Activated naive CD4-positive, alpha-beta T cell treated with anti-CD3 and anti-CD28 coated beads, Interleukin-2, amount 50 U/mL, for 24 hours (primary cell): ENCODE data around the gene NOC2L.

ENCODE experiments used
- H3K27ac Mint-ChIP-seq: one replicate; pipeline ENCODE4 v1.8.0; 2021; ENCODE audit warnings: mild to moderate bottlenecking, mixed read lengths
- H3K27me3 Mint-ChIP-seq: one replicate; pipeline ENCODE4 v1.8.0; 2021; ENCODE audit warnings: mixed read lengths
- H3K36me3 Mint-ChIP-seq: one replicate; pipeline ENCODE4 v1.8.0; 2021; ENCODE audit warnings: mixed read lengths
- H3K4me1 Mint-ChIP-seq: one replicate; pipeline ENCODE4 v1.8.0; 2021; ENCODE audit warnings: mixed read lengths
- H3K4me3 Mint-ChIP-seq: one replicate; pipeline ENCODE4 v1.8.0; 2021; ENCODE audit warnings: mild to moderate bottlenecking, mixed read lengths
- H3K9me3 Mint-ChIP-seq: one replicate; pipeline ENCODE4 v1.8.0; 2021; ENCODE audit warnings: mixed read lengths

The NOC2L gene

DNA sequence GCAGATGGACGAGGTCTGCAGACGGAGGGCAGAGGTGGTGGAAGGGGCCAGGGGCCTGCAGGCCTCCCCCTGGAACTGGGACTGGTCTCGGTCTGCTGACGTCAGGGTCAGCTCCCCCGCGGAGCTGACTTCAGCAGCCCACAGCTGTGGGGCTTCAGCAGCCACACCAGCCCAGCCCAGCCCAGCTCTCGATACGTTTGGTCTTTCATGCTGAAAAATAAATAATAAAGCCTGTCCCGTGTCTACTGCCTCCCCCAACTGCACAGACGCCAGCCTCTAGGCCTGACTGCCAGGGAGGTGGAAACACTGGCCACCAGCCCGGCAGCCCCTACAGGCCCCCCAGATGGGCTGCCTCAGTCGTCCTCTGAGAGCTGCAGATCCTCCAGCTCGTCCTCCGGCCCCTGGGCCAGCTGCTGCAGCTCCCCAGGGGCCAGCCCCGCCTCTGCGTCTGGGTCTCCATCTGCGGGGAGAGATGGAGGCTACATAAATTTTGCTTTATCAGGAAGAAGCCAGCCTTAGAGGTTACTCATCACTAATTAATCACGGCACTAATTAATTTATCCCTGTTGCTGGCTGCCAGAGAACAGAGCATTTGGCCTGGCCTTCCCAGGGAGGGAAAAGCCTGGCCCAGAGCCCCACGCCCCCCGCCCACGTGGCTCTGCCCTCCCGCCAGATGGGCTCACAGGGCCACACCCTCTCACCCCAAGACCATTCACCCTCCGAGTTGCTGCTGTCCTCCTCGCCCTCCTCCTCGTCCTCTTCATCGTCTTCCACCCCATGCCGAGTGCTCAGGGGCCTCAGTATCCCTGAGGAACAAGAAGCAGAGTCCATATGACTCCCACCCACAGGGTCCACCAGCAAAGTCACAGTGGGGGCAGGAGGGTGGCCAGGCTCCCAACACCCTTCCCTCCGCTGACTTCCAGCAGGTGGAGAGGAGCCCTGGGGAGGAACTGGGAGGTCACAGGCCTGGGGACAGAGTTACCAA is 14.4 kb downstream of the NOC2L start:
- H3K4me3 Mint-ChIP-seq, result no peak overlapping the region
- H3K4me1 Mint-ChIP-seq, result peaks cover 5% of the 10 kb centered on the region
- H3K9me3 Mint-ChIP-seq, result no peaks in the 10 kb centered on the region
- H3K27ac Mint-ChIP-seq, result no peak overlapping the region
- H3K36me3 Mint-ChIP-seq, result peaks cover 6% of the 10 kb centered on the region
- H3K27me3 Mint-ChIP-seq, result peaks cover 5% of the 10 kb centered on the region

DNA sequence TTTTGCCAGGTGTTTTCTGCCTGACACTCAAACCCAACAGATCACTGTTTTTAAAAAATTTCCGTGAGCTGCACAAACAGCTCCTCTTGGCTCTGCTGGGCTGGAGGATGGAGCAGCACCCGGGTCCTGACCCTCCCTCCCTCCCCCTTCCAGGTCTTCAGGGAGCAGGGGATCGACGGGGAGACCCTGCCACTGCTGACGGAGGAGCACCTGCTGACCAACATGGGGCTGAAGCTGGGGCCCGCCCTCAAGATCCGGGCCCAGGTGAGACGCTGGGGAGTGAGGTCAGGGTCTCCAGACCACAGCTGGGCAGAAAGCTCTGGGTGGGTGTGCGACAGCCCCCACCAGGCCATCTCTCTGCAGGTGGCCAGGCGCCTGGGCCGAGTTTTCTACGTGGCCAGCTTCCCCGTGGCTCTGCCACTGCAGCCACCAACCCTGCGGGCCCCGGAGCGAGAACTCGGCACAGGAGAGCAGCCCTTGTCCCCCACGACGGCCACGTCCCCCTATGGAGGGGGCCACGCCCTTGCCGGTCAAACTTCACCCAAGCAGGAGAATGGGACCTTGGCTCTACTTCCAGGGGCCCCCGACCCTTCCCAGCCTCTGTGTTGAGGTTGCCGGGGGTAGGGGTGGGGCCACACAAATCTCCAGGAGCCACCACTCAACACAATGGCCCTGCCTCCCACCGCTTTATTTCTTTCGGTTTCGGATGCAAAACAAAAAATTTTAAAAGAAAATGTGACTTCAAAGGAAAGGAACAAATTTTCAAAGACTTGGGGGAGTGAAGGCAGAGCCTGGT is 15.3 kb downstream of the NOC2L start:
- peaks cover 8% of the 10 kb centered on the region for H3K27me3 Mint-ChIP-seq
- no peak overlapping the region for H3K4me3 Mint-ChIP-seq
- H3K36me3 Mint-ChIP-seq, result peaks cover 5% of the 10 kb centered on the region
- no peaks in the 10 kb centered on the region for H3K9me3 Mint-ChIP-seq
- H3K4me1 Mint-ChIP-seq, result peaks cover 5% of the 10 kb centered on the region
- H3K27ac Mint-ChIP-seq, result no peak overlapping the region

DNA sequence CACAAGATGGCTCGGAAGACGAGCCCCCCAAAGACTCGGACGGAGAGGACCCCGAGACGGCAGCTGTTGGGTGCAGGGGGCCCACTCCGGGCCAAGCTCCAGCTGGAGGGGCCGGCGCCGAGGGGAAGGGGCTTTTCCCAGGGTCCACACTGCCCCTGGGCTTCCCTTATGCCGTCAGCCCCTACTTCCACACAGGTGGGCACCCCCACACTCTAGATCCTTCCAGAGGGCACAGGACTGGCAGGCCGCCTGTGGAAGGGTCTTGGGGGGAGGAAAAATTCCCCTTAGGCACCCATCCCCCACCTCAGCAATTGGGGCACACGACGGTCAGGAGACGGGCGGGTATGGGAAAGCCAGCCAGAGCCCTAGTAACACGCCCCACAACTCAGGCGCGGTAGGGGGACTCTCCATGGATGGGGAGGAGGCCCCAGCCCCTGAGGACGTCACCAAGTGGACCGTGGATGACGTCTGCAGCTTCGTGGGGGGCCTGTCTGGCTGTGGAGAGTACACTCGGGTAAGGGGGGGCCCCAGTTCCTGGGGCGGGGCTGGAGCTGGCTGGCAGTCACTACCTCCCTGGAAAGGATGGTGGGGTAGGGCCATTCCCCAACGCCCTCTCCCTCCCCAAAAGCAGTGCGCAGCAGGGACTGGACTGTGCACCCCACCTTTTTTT is 16.1 kb downstream of the NOC2L start:
- H3K36me3 Mint-ChIP-seq, result peaks cover 4% of the 10 kb centered on the region
- no peak overlapping the region for H3K27ac Mint-ChIP-seq
- peaks cover 5% of the 10 kb centered on the region for H3K4me1 Mint-ChIP-seq
- H3K9me3 Mint-ChIP-seq, result no peaks in the 10 kb centered on the region
- H3K4me3 Mint-ChIP-seq, result peak overlapping the region; percentile 39
- H3K27me3 Mint-ChIP-seq, result peaks cover 8% of the 10 kb centered on the region

DNA sequence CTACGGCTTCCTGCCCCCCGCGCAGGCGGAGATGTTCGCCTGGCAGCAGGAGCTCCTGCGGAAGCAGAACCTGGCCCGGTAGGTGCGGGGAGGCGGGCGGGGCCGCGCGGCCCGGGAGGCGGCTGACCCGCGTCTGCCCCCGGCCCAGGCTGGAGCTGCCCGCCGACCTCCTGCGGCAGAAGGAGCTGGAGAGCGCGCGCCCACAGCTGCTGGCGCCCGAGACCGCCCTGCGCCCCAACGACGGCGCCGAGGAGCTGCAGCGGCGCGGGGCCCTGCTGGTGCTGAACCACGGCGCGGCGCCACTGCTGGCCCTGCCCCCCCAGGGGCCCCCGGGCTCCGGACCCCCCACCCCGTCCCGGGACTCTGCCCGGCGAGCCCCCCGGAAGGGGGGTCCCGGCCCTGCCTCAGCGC is 16.6 kb downstream of the NOC2L start:
- H3K27me3 Mint-ChIP-seq, result peaks cover 11% of the 10 kb centered on the region
- H3K9me3 Mint-ChIP-seq, result no peaks in the 10 kb centered on the region
- H3K4me1 Mint-ChIP-seq, result peaks cover 5% of the 10 kb centered on the region
- H3K27ac Mint-ChIP-seq, result no peak overlapping the region
- H3K4me3 Mint-ChIP-seq, result no peak overlapping the region
- peaks cover 4% of the 10 kb centered on the region for H3K36me3 Mint-ChIP-seq

DNA sequence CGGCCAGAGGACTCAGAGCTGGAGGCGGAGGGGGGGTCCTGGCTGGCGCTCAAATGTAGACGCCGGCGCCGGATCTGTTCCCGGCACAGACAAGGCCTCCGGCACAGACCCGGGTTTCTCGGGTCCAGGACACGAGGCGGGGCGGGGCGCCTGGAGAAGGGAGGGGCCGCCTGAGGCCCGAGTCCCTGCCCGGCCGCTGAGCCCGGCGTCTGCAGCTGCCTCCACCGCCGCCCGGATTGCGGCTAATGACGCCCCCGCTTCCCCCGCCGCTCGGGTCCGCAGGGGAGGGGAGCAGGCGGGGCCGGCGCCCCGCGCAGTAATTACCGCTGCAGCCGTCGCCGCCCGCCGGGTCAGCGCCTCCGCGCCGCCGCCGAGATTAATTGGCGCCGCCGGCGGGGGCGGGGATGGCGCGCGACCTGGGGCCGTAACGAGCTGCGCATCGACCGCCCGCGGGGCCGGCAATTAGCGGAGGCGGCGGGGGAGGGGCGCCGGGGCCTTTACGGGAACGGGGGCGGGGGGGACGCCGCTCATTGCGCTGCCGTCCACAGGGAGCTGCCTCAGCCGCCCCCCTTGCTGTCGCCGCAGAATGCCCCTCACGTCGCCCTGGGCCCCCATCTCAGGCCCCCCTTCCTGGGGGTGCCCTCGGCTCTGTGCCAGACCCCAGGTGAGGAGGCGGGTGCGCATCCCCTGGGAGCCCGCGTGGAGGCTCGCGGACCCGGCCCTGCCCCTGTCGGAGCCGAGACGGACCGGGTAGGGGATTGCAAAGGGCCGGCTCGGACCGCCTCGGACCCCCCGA is 17.3 kb downstream of the NOC2L start:
- no peaks in the 10 kb centered on the region for H3K9me3 Mint-ChIP-seq
- peaks cover 5% of the 10 kb centered on the region for H3K4me1 Mint-ChIP-seq
- H3K36me3 Mint-ChIP-seq, result no peaks in the 10 kb centered on the region
- H3K4me3 Mint-ChIP-seq, result peak overlapping the region; percentile 67
- no peak overlapping the region for H3K27ac Mint-ChIP-seq
- peaks cover 14% of the 10 kb centered on the region for H3K27me3 Mint-ChIP-seq

DNA sequence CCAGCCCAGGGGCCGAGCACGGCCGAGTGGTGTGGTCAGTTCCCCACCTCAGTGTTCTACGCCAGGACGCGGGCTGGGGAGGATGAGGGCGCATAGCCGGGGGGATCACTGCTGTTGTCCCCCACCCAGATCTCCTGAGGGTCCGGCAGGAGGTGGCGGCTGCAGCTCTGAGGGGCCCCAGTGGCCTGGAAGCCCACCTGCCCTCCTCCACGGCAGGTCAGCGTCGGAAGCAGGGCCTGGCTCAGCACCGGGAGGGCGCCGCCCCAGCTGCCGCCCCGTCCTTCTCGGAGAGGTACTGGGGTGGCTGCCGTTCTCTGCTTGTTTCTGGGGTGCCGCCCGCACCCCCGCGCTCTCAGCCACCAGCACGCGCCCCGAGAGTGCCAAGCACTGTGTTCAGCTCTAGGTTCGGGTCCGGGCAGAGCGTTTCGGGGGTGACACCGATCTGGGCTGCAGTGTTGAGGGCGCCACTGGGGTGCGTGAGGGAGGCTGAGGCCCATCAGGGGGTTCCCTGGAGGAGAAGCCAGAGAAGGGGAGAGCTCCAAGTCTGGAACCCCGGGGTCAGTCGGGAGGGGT is 18.0 kb downstream of the NOC2L start:
- H3K9me3 Mint-ChIP-seq, result no peaks in the 10 kb centered on the region
- H3K27ac Mint-ChIP-seq, result peak overlapping the region; percentile 13
- H3K27me3 Mint-ChIP-seq, result peaks cover 15% of the 10 kb centered on the region
- peak overlapping the region; percentile 67 for H3K4me3 Mint-ChIP-seq
- no peaks in the 10 kb centered on the region for H3K36me3 Mint-ChIP-seq
- peaks cover 5% of the 10 kb centered on the region for H3K4me1 Mint-ChIP-seq

DNA sequence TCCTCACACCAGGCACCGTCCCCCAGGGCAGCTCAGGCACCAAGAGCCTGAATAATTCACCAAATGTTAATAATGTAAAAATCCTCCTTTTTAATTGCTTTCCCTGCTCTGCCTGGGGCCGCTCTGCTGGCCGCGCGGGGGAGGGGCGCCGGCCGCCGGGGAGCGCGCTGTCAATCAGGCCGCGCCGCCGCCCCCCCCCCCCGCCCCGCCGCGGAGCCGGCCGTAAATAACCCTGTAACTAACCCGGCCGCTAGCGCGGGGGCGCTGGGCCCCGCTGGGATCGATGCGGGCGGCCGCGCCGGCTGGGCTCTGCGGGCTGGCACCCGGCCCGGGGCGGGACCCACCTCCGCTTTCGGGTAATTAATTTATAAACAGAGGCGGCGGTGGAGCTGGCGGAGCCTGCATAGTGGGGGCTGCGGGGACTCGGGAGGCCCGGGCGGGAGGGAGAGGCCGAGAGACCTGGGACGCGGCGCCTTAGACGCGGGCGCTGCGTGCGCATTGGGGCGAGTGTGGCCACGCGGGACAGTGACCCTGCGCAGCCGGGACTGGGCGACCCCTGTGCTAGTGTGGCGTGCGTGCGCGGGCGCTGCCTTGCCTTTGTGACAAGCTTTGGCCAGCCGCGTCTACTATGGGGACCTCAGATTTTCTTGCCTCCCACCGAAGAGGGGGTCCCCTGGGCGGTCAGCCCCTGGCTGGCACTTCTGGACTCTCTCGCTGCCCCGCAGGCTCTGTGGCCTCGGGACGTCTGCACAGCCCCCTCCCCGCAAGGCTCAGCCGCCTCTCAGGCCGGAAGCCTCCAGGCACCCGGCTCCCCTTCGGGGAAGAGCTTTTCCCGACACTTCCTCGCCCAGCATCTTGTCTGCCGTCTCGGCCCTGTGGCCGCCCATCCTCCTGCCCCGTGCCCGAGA is 18.7 kb downstream of the NOC2L start:
- Mint-ChIP-seq H3K9me3 (no peaks in the 10 kb centered on the region), H3K4me3 (peak overlapping the region; percentile 49), H3K27ac (no peak overlapping the region), H3K27me3 (peaks cover 18% of the 10 kb centered on the region), H3K36me3 (no peaks in the 10 kb centered on the region), H3K4me1 (peaks cover 5% of the 10 kb centered on the region)

DNA sequence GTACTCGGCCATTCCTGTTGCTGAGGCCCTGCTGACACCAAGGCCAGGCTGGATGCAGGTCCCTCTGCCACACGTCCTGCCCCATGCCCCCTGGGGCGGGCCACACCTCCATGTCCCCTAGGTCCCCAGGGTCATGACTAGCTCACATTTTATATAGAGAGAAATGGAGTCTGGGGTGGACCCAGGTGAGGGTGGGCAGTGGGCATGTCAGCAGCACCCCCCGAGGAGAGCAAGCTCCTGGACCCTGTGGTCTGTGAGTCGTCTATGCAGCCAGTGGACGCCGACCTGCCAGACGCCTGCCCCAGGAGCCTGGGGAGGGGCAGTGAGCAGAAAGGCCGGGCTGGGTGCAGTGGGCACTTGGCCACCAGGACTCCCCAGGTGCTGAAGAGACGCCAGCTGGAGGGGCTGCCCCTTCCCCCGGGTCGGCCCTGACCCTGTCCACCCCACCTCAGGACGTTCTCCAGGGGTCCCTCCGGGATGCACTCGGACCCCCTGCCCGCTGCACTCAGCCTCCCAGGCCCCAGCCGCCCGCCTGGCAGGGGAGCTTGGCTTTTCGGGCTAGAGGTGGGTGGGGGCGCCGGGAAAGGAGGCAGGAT is 19.4 kb downstream of the NOC2L start:
- Mint-ChIP-seq H3K9me3 (no peaks in the 10 kb centered on the region), H3K27me3 (peaks cover 21% of the 10 kb centered on the region), H3K4me3 (no peak overlapping the region), H3K27ac (no peak overlapping the region), H3K36me3 (no peaks in the 10 kb centered on the region), H3K4me1 (peaks cover 9% of the 10 kb centered on the region)

DNA sequence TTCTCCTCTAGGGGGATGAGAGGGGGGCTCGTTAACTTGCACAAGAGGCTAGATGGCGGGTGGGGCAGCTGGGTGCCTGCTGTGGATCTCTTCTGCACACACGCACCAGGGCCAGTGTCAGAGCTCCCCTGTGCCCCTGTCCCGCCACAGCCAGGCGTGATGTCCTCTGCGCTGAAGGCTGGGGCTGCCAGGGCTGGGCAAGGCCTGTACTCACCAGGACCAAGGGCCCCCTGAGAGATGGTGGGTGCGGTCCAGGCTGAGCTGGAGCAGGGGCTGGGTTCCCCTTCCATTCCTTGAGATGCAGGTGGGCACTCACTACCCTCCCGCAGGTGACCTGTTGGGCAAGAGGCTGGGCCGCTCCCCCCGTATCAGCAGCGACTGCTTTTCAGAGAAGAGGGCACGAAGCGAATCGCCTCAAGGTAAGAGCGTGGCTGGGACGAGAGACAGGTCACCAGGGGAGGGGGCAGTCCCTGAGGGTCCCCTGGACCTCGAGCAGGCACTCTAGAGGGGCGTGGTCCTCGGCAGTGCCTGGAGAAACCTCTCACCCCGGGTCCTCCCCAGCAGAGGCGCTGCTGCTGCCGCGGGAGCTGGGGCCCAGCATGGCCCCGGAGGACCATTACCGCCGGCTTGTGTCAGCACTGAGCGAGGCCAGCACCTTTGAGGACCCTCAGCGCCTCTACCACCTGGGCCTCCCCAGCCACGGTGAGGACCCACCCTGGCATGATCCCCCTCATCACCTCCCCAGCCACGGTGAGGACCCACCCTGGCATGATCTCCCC is 20.2 kb downstream of the NOC2L start:
- Mint-ChIP-seq H3K9me3 (no peaks in the 10 kb centered on the region), H3K36me3 (no peaks in the 10 kb centered on the region), H3K27me3 (peaks cover 21% of the 10 kb centered on the region), H3K27ac (peak overlapping the region; percentile 74), H3K4me3 (no peak overlapping the region), H3K4me1 (peaks cover 9% of the 10 kb centered on the region)

DNA sequence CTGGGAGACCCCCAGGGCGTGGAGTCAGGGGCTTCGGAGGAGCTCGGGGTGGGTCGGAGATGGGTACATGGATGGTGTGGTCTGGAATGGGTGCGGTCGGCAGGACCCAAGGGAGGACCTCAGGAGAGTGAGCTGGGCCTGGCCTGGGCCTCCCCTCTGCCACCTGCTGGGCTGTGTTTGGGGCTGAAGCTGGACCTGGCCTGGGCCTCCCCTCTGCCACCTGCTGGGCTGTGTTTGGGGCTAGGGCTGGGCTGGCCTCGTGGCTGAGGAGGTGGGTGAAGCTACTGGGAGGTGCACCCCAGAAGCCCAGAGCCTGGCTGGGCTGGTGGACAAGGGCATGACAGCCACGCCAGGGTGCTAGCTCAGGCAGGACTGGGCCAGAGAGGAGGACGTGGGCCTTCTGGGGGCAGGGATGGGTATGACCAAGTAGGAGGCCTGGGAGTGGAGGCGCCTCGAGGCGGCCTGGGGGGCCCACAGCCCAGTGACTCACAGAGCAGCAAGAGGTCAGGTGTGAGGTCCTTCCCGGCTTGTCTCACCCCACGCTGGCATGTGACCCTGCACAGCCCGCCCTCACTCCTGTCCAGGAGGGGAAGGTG is 20.9 kb downstream of the NOC2L start:
- peaks cover 21% of the 10 kb centered on the region for H3K27me3 Mint-ChIP-seq

DNA sequence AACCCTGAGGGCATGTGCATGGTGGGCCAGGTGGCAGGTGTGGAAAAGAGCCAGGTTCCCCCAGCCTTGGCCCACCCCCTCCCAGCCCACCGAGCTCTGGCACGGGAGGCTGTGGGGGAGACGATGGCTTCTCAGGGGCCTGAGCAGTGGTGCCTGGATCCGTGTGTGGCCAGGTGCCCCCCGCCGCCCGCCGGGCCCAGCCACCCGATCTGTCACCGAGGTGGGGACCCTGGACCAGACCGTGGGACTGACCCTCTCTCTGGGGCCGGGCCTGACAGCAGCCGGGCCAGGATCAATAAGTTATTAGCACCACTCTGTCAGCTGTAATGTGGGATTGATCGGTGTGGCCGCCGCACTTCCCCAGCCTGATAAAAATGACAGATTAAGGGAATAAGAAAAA is 21.5 kb downstream of the NOC2L start:
- Mint-ChIP-seq H3K27ac (no peak overlapping the region), H3K9me3 (no peaks in the 10 kb centered on the region), H3K36me3 (no peaks in the 10 kb centered on the region), H3K4me3 (no peak overlapping the region), H3K27me3 (peaks cover 21% of the 10 kb centered on the region), H3K4me1 (peaks cover 9% of the 10 kb centered on the region)

More for the DNA sequence above, 20.9 kb downstream of the NOC2L start:
- Mint-ChIP-seq H3K27ac (no peak overlapping the region), H3K4me3 (no peak overlapping the region), H3K9me3 (no peaks in the 10 kb centered on the region), H3K36me3 (no peaks in the 10 kb centered on the region), H3K4me1 (peaks cover 9% of the 10 kb centered on the region)

DNA sequence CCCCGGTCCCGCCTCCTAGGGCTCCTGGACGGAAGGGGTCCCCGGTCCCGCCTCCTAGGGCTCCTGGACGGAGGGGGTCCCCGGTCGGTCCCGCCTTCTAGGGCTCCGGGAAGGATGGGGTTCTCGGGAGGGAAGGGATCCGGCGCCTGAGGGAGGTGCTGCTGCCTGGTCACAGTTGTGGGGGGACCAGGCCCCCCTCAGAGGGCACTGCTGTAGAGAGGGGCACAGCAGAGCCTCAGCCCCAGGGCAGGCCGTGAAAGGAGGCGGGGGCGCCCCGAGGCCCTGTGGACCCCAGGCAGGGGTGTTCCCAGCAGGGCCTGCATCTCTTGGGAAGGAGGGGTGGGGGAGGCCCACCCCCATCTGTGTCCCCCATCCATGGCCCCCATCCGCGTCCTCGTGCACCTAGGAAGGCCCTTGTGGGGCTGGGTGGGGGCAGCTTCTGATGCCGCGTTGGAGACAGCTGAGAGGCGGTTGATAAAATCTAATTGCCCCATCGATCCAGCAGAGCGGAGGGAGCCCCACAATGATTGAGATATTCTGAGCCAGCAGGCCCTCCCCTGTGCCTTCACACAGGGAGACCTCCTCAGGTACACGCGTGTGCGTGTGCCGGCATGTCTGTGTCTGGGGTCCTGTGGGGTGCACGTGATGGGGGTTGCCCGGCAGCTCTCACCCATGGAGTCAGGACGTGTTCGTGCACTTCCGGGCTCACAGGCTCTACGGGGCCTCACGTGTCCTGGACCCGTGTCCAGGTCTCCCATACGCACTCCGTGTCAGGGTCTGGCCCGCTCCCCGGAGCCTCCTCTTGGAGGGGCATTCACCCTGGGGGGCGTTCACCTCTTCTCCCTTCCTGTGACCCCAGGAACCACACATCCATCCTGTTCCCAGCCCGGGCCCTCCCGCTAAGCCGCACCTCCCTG is 22.4 kb downstream of the NOC2L start:
- Mint-ChIP-seq H3K27me3 (peaks cover 21% of the 10 kb centered on the region), H3K27ac (no peak overlapping the region)

More for the DNA sequence above, 22.4 kb downstream of the NOC2L start:
- Mint-ChIP-seq H3K4me1 (peaks cover 9% of the 10 kb centered on the region), H3K4me3 (no peak overlapping the region), H3K9me3 (no peaks in the 10 kb centered on the region), H3K36me3 (no peaks in the 10 kb centered on the region)
